Body of pancreas (tissue), 4 donors: ENCODE data around the gene SAPCD1.

Source experiments
- POLR2A ChIP-seq, 3 donors: fragments of 450-650 bp; IDR thresholded peaks; one replicate each; pipeline ENCODE4 v1.6.1; 2016; ENCODE audit warnings: antibody characterized with exemption in 3 of 3, mild to moderate bottlenecking in 2 of 3
- TF ChIP-seq, protein P1 (sequence below), 7 experiments: fragments of 450-650 bp in 4 of 7; fragments of 200-600 bp in 3 of 7; sonication (generic) in 3 of 7; IDR thresholded peaks; one replicate each; pipeline ENCODE4 v1.5.1; 2016 to 2019; ENCODE audit warnings: antibody characterized with exemption in 7 of 7

DNA sequence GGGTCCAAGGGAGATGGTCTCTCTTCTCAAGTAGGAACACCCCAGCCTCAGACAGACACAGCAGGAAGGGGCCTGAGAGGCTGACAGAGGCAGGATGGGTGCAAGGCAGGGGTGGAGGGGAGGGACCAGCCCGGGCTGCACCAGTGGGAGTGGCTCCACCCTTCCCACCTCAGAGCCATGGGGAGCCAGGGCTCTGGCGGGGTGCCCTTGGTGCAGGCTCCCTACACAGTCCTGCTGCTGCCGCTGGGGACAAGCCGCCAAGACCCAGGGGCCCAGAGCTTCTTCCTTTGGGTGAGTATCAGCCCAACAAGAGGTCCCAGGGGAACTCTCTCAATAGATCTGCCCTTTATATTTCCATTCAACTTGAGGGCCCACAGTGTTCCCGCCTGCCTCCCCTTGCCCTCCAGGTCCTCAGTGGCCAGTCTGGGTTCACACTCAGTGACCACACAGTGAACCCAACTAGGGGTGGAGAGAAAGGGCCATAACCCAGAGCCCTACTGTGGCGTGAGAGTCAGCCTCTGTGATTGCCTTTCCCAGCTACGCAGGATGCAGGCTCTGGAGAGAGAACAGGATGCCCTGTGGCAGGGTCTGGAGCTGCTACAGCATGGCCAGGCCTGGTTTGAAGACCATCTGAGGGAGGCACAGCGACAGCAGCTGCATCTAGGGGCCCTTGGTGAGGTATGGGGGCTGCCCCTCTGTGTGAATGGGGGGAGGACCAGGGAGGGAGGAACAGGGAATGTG, 592 bp downstream of the SAPCD1 start:
- TF ChIP-seq, protein P1, sequence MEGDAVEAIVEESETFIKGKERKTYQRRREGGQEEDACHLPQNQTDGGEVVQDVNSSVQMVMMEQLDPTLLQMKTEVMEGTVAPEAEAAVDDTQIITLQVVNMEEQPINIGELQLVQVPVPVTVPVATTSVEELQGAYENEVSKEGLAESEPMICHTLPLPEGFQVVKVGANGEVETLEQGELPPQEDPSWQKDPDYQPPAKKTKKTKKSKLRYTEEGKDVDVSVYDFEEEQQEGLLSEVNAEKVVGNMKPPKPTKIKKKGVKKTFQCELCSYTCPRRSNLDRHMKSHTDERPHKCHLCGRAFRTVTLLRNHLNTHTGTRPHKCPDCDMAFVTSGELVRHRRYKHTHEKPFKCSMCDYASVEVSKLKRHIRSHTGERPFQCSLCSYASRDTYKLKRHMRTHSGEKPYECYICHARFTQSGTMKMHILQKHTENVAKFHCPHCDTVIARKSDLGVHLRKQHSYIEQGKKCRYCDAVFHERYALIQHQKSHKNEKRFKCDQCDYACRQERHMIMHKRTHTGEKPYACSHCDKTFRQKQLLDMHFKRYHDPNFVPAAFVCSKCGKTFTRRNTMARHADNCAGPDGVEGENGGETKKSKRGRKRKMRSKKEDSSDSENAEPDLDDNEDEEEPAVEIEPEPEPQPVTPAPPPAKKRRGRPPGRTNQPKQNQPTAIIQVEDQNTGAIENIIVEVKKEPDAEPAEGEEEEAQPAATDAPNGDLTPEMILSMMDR (IDR thresholded peaks at IDR 0.05) = no peak
- TF ChIP-seq POLR2A (IDR thresholded peaks at IDR 0.05) = no peak
